Inferior parietal cortex (tissue), 1 donor: ENCODE results near the gene MYOD1.

Source experiments
- DNase-seq: peaks from one replicate; pipeline ENCODE4 v3.0.0-alpha.2; 2016; ENCODE audit errors: extremely low spot score

Gene MYOD1

GRCh38 chr11:17771415-17771814, 52.0 kb downstream of the MYOD1 start:
- DNase-seq = no peak
